Right lobe of liver (tissue), 6 donors: ENCODE results near the gene PPP1R18. TPM values are rescaled to one million over a fixed set of nuclear protein-coding genes. Genes with fewer than 3 reads are reported as not detected.
A peak's percentile ranks its signal among the peaks of the same experiment; 100 is the strongest.
"Not testable (repeated sequence)": the region's sequence is repeated elsewhere in the genome, so short reads cannot be mapped to it uniquely, and the experiment has no call there.

Experiments
- ATAC-seq, 4 donors: fragments of 200-7000 bp; cut with Tn5 transposase; one replicate each; pipeline ENCODE4 v1.9.1; 2020; ENCODE audit warnings: mild to moderate bottlenecking in 4 of 4, moderate library complexity in 4 of 4
- DNase-seq, 3 donors: peaks; one replicate each; pipeline ENCODE4 v3.0.0-alpha.2; 2020
- H3K27ac ChIP-seq, 3 donors: fragments of 200-600 bp; one replicate each; pipeline ENCODE4 v1.8.0; 2022
- H3K27me3 ChIP-seq, 2 donors: fragments of 200-600 bp; one replicate each; pipeline ENCODE4 v1.8.0; 2022
- H3K36me3 ChIP-seq, 4 donors: fragments of 200-600 bp; sonication (generic) in 1 of 4; one replicate each; pipeline versions ENCODE4 v1.5.1 to v1.8.0; 2017 to 2022; ENCODE audit warnings: control low read depth in 1 of 4
- H3K4me1 ChIP-seq, 4 donors: fragments of 200-600 bp; sonication (generic) in 1 of 4; one replicate each; pipeline versions ENCODE4 v1.5.1 to v1.8.0; 2017 to 2022; ENCODE audit warnings: control low read depth in 1 of 4
- H3K4me3 ChIP-seq, 3 donors: fragments of 200-600 bp; one replicate each; pipeline ENCODE4 v1.8.0; 2022
- H3K9me3 ChIP-seq, 4 donors: fragments of 200-600 bp; sonication (generic) in 1 of 4; one replicate each; pipeline versions ENCODE4 v1.5.1 to v1.8.0; 2017 to 2022; ENCODE audit warnings: control low read depth in 1 of 4
- POLR2A ChIP-seq: fragments of 450-650 bp; IDR thresholded peaks from one replicate; pipeline ENCODE4 v1.6.1; 2017; ENCODE audit warnings: antibody characterized with exemption, mild to moderate bottlenecking
- WGBS: methylation state at CpG from one replicate; pipeline ENCODE4 v1.1.6; 2018; ENCODE audit warnings: low coverage, low lambda C conversion rate; ENCODE audit not compliant: insufficient coverage; ENCODE audit errors: missing lambda C conversion rate; 5-methylcytosine and 5-hydroxymethylcytosine counted together
- intact Hi-C, 2 donors: fragments of 100-400 bp; cut with DNase I; formaldehyde crosslinking; loops; one replicate each; pipeline versions ENCODE4 v1.11.2 to v1.14.1; 2022
- total RNA-seq, 6 experiments: library from RNA; depleted of rRNA in 2 of 6; stranded (reverse); fragments of >200 nt in 2 of 6; fragmentation: NEBNext Ultra II Directional in 3 of 6; extraction: Animal tissue kit (Norgen Biotek cat#: 25700) in 3 of 6; gene quantifications; one replicate each; pipeline versions ENCODE4 v1.1.0 to v1.2.4, GENCODE V29; 2016 to 2023
- TF ChIP-seq, protein P1 (sequence below), 4 donors: fragments of 200-600 bp in 3 of 4; fragments of 450-650 bp in 1 of 4; IDR thresholded peaks; one replicate each; pipeline versions ENCODE4 v1.5.1 to v1.8.0; 2016 to 2022; ENCODE audit warnings: antibody characterized with exemption in 4 of 4, mild to moderate bottlenecking in 2 of 4
- donor health status: DM: no; HTN: yes; CAD: no.
- donor health status: DM: no; HTN: no; CAD: no.
- donor health status: DM: no; HTN: no; CAD: no.
- donor health status: DM: no; HTN: yes; CAD: no.
- donor health status: DM: no; HTN: yes; CAD: no.

Gene PPP1R18
- total RNA-seq, 6 experiments from 2014 or later = 6.7 to 29.1 (median 12.9) TPM

DNA sequence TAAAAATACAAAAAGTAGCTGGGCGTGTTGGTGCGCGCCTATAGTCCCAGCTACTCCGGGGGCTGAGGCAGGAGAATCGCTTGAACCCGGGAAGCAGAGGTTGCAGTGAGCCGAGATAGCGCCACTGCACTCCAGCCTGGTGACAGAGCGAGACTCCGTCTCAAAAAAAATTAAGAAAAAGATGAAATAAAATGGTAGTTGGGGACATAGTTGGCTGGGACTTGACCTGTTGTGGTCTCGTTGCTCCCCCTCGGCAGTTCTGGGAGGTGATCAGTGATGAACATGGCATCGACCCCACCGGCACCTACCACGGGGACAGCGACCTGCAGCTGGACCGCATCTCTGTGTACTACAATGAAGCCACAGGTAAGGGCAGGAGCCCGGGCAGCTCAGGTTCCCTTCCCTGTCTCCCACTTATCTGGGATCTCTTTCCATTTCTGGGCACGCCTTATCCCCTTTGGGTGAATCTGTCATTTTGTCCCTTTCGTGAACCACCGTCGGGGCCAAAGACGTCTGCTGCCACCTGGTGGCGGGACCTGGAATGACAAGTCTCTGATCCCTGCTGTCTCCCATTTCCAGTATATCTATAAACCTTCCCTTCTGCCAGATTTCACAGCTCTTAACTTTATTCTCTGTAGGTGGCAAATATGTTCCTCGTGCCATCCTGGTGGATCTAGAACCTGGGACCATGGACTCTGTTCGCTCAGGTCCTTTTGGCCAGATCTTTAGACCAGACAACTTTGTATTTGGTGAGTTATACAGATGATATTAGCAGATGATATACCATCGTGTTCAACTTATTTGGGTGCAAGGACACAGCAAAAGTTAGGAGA, 36.1 kb upstream of the PPP1R18 start:
- ATAC-seq (peak; percentile 10 to 45 (median 35)), DNase-seq (peak; percentile 79 to 84 (median 82))
- peaks cover 0 to 31% (median 16%) of the 10 kb centered on the region in 4 donors for H3K4me1 ChIP-seq
- WGBS = 4% methylated on average over 25 of the region's 27 CpGs
- H3K9me3 ChIP-seq = no peaks in the 10 kb centered on the region
- no peaks in the 10 kb centered on the region for H3K27me3 ChIP-seq
- TF ChIP-seq, protein P1, sequence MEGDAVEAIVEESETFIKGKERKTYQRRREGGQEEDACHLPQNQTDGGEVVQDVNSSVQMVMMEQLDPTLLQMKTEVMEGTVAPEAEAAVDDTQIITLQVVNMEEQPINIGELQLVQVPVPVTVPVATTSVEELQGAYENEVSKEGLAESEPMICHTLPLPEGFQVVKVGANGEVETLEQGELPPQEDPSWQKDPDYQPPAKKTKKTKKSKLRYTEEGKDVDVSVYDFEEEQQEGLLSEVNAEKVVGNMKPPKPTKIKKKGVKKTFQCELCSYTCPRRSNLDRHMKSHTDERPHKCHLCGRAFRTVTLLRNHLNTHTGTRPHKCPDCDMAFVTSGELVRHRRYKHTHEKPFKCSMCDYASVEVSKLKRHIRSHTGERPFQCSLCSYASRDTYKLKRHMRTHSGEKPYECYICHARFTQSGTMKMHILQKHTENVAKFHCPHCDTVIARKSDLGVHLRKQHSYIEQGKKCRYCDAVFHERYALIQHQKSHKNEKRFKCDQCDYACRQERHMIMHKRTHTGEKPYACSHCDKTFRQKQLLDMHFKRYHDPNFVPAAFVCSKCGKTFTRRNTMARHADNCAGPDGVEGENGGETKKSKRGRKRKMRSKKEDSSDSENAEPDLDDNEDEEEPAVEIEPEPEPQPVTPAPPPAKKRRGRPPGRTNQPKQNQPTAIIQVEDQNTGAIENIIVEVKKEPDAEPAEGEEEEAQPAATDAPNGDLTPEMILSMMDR (IDR thresholded peaks at IDR 0.05) = peak; percentile 91 to 97 (median 96)
- TF ChIP-seq POLR2A = no peak
- peaks cover 9 to 40% (median 20%) of the 10 kb centered on the region in 4 donors for H3K36me3 ChIP-seq
- H3K4me3 ChIP-seq = peak overlapping the region; percentile 88 to 94 (median 91)
- intact Hi-C loops = loop anchor here in 1 of 2 donors (2.0 kb wide), 1 partner anchor 44 kb away; no protein-coding TSS in a partner anchor
- H3K27ac ChIP-seq = peak overlapping the region; percentile 43 to 90 (median 71)

DNA sequence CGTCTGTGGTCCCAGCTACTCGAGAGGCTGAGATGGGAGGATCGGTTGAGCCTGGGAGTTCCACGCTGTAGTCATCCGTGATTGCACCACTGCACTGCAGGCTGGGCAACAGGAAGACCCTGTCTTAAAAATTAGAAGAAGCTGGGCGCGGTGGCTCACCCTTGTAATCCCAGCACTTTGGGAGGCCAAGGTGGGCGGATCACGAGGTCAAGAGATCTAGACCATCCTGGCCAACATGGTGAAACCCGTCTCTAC, 35.5 kb upstream of the PPP1R18 start:
- WGBS = 2% methylated on average over 7 of the region's 10 CpGs
- peak overlapping the region; percentile 88 to 94 (median 91) for H3K4me3 ChIP-seq
- not testable (repeated sequence) for H3K9me3 ChIP-seq, ATAC-seq, H3K27me3 ChIP-seq
- H3K36me3 ChIP-seq = peaks cover 9 to 34% (median 20%) of the 10 kb centered on the region in 4 donors
- peaks cover 0 to 31% (median 16%) of the 10 kb centered on the region in 4 donors for H3K4me1 ChIP-seq
- intact Hi-C loops = loop anchor here in 1 of 2 donors (2.0 kb wide), 1 partner anchor 43 kb away; no protein-coding TSS in a partner anchor
- DNase-seq = peak in 1 of 3 donors; percentile 57
- H3K27ac ChIP-seq = peak overlapping the region; percentile 43 to 90 (median 71)

DNA sequence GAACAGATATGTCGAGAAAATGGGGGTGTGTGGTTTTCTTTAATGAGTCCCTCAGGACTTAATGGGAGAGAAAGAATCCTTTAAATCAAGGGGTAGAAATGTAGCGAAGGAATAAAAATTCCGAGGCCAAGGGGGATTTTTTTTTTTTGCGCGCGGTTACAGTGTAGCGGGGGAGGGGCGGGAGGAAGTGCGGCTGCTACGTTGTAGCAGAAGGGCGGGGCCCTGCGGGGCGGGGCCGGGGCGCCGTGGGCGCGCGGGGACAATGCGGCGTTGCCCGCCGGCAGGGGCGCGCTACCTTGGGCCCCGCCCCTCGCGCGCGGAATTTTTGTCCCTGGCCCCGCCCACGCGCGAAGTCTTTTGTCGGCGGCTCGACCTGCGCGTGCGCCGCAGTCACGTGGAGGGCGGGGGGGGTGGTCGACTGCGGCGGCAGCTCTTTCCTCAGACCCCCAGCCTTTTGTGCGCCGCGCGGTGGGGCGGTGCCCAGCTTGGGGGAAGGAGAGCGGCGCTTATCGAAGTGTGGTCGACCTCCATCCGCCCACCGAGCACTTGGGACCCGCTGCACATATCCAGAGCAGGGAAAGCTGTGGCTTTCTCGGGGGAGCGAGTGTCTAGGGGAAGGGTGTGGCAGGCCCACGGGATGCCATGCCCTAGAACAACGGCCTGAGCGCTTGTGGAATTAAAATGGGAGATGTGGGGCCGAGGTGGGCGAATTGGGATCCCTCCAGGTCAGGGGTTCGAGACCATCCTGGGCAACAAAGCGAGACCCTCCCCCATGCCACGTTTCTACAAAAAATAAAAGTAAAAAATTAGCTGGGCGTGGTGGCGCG, 35.0 kb upstream of the PPP1R18 start:
- Histone ChIP-seq H3K27ac (peak overlapping the region; percentile 81 to 91 (median 90)), H3K27me3 (no peaks in the 10 kb centered on the region), H3K9me3 (no peaks in the 10 kb centered on the region), H3K4me3 (peak overlapping the region; percentile 88 to 94 (median 91)), H3K4me1 (peaks cover 0 to 35% (median 16%) of the 10 kb centered on the region in 4 donors), H3K36me3 (peaks cover 9 to 34% (median 19%) of the 10 kb centered on the region in 4 donors)
- DNase-seq = peak; percentile 93 to 94 (median 93)
- intact Hi-C loops = loop anchor here in 1 of 2 donors (2.0 kb wide), 1 partner anchor 43 kb away; no protein-coding TSS in a partner anchor
- no peak for TF ChIP-seq POLR2A
- TF ChIP-seq, protein P1 (IDR thresholded peaks at IDR 0.05) = peak; percentile 38 to 64 (median 46)
- ATAC-seq = peak; percentile 60 to 70 (median 65)
- under 1% methylated on average over 13 of the region's 71 CpGs for WGBS

DNA sequence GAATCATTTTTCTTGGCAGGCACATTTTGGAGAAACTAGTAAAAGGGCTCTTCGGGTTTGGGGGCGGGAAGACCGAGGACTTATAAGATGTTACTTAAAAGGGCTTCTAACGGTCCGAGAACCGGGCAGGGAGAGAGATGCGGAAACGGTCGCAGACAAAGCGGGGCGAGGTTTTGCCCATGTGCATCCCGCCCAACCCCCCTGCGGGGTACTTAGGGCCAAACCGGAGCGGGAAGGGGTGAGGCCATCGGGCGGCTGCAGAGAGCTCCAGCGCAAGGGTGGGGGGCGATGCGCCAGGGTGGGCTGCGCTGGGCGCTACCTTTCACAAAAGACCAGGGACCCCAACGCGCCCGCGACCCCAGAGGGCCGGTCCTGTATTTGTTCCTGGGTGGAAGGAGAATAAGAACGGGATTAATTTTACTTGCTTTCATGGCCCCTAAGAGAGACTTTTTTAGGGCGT, 34.3 kb upstream of the PPP1R18 start:
- TF ChIP-seq, protein P1 (IDR thresholded peaks at IDR 0.05) = no peak
- TF ChIP-seq POLR2A = no peak
- Histone ChIP-seq H3K27me3 (no peaks in the 10 kb centered on the region), H3K9me3 (no peaks in the 10 kb centered on the region), H3K36me3 (peaks cover 9 to 34% (median 19%) of the 10 kb centered on the region in 4 donors), H3K27ac (peak overlapping the region; percentile 81 to 91 (median 90)), H3K4me3 (peak overlapping the region; percentile 84 to 94 (median 91)), H3K4me1 (peaks cover 0 to 41% (median 16%) of the 10 kb centered on the region in 4 donors)
- DNase-seq = peak; percentile 81 to 85 (median 83)
- under 1% methylated on average over 22 of the region's 29 CpGs for WGBS
- intact Hi-C loops = no loop called here
- peak; percentile 18 to 25 (median 24) for ATAC-seq
